Measurements from ENCODE around the gene VAMP2. TPM values are rescaled to one million over a fixed set of nuclear protein-coding genes. Genes with fewer than 3 reads are reported as not detected.

The VAMP2 gene
- total and polyA plus RNA-seq, 9 of the 15 experiments (the other 6 are each of a cell fraction or from before 2014, with no cell fraction given) = 2.3 to 31.8 (median 6.0) TPM

- TF ChIP-seq KAT7 (CRISPR knock-in tag; IDR thresholded peaks at IDR 0.05; ENCODE audit: borderline replicate concordance) = 0 out of 2 replicates have a peak, but pooled peaks have one; percentile 74
- TF ChIP-seq ZNF785 (CRISPR knock-in tag; IDR thresholded peaks at IDR 0.05) = no peak
- no peak for TF ChIP-seq STAT5B (CRISPR knock-in tag; IDR thresholded peaks at IDR 0.05)
- TF ChIP-seq POLR2B (IDR thresholded peaks at IDR 0.05; ENCODE audit: low read depth, partially characterized antibody) = peak; percentile 86
- peak; percentile 56; the same call in 1 of the 2 replicates for TF ChIP-seq CBX1 (IDR thresholded peaks at IDR 0.05; ENCODE audit: low read depth)
- no peak for TF ChIP-seq BCL6 (CRISPR knock-in tag; IDR thresholded peaks at IDR 0.05)
- TF ChIP-seq XRCC3 (IDR thresholded peaks at IDR 0.05) = no peak
- TF ChIP-seq CHCHD3 (CRISPR knock-in tag; IDR thresholded peaks at IDR 0.05) = no peak
- TF ChIP-seq RCOR1 (IDR thresholded peaks at IDR 0.05; ENCODE audit: borderline replicate concordance in 1 of 2, low read depth in 2 of 2, low read length in 2 of 2) = no peak
- TF ChIP-seq SP2 (IDR thresholded peaks at IDR 0.05; ENCODE audit: extremely low read depth, low read depth, low read length, poor library complexity, severe bottlenecking) = no peak
- no peak for TF ChIP-seq ZNF639 (CRISPR knock-in tag; conservative IDR thresholded peaks at IDR 0.05 in 1 of 2, IDR thresholded peaks at IDR 0.05 in 1 of 2)
- no peak for TF ChIP-seq ELF4 (CRISPR knock-in tag; IDR thresholded peaks at IDR 0.05)
- TF ChIP-seq ZNF24 (IDR thresholded peaks at IDR 0.05) = no peak
- TF ChIP-seq SFPQ (IDR thresholded peaks at IDR 0.05; ENCODE audit: low read depth, low read length) = no peak
- no peak for TF ChIP-seq UBTF (IDR thresholded peaks at IDR 0.05; ENCODE audit: borderline replicate concordance in 1 of 2, low read depth in 2 of 2, low read length in 2 of 2)
- TF ChIP-seq ZNF696 (CRISPR knock-in tag; conservative IDR thresholded peaks at IDR 0.05) = no peak
- TF ChIP-seq SRSF3 (IDR thresholded peaks at IDR 0.05; ENCODE audit: insufficient read depth, low read length) = no peak
- no peak for TF ChIP-seq TEAD2 (tag; IDR thresholded peaks at IDR 0.05)
- TF ChIP-seq ZNF79 (CRISPR knock-in tag; IDR thresholded peaks at IDR 0.05; ENCODE audit: low read depth) = no peak
- no peak; the same call in 1 of the 2 replicates for TF ChIP-seq DPF2 (IDR thresholded peaks at IDR 0.05)
- TF ChIP-seq MLX (CRISPR knock-in tag; conservative IDR thresholded peaks at IDR 0.05) = no peak
Measured at GRCh38 chr17:8209907-8210760, 47.4 kb upstream of the VAMP2 start, which contains the start of gene AURKB (continued).
